ENCODE data around the gene ACAD8.

Gene ACAD8

GRCh38 chr11:134287561-134287960 lies 34.2 kb downstream of the ACAD8 start:
- H3K4me2 ChIP-seq (ENCODE audit: low read depth, low read length, poor library complexity, severe bottlenecking) = no peak overlapping the region
- H3F3A ChIP-seq (ENCODE audit: low read depth) = no peaks in the 10 kb centered on the region
- no peak overlapping the region for H2AFZ ChIP-seq (ENCODE audit: low read length)
- H3K4me3 ChIP-seq (ENCODE audit: low read length, poor library complexity, severe bottlenecking) = no peak overlapping the region
- H3K27me3 ChIP-seq (ENCODE audit: insufficient read depth, low read length, poor library complexity, severe bottlenecking) = no peaks in the 10 kb centered on the region
- H3K4me1 ChIP-seq (ENCODE audit: insufficient read depth, low read length, poor library complexity, severe bottlenecking) = peaks cover 9% of the 10 kb centered on the region
- H3K9ac ChIP-seq (ENCODE audit: low read depth, low read length, poor library complexity, severe bottlenecking) = no peak overlapping the region
- no peaks in the 10 kb centered on the region for H3K36me3 ChIP-seq (ENCODE audit: insufficient read depth, low read length)
- no peaks in the 10 kb centered on the region for H3K9me3 ChIP-seq (ENCODE audit: insufficient read depth, low read depth, low read length)
- H3K9me2 ChIP-seq (replicated peaks; ENCODE audit: low read depth, low read length) = no peaks in the 10 kb centered on the region
- no peak for TF ChIP-seq EZH2phosphoT487 (IDR thresholded peaks at IDR 0.05; ENCODE audit: borderline replicate concordance)
- no peak for TF ChIP-seq CTCF (conservative IDR thresholded peaks at IDR 0.05; ENCODE audit: low read length)
- no peaks in the 10 kb centered on the region for H3K79me2 ChIP-seq (ENCODE audit: insufficient read depth, low read length)
- H4K20me1 ChIP-seq (ENCODE audit: insufficient read depth, low read length, poor library complexity, severe bottlenecking) = no peaks in the 10 kb centered on the region

GRCh38 chr11:134288486-134288885 lies 35.1 kb downstream of the ACAD8 start:
- H3F3A ChIP-seq (ENCODE audit: low read depth) = no peaks in the 10 kb centered on the region
- no peak overlapping the region for H3K4me3 ChIP-seq (ENCODE audit: low read length, poor library complexity, severe bottlenecking)
- H4K20me1 ChIP-seq (ENCODE audit: insufficient read depth, low read length, poor library complexity, severe bottlenecking) = no peaks in the 10 kb centered on the region
- no peaks in the 10 kb centered on the region for H3K9me3 ChIP-seq (ENCODE audit: insufficient read depth, low read depth, low read length)
- no peaks in the 10 kb centered on the region for H3K79me2 ChIP-seq (ENCODE audit: insufficient read depth, low read length)
- no peaks in the 10 kb centered on the region for H3K27me3 ChIP-seq (ENCODE audit: insufficient read depth, low read length, poor library complexity, severe bottlenecking)
- no peak overlapping the region for H3K4me2 ChIP-seq (ENCODE audit: low read depth, low read length, poor library complexity, severe bottlenecking)
- no peaks in the 10 kb centered on the region for H3K36me3 ChIP-seq (ENCODE audit: insufficient read depth, low read length)
- peaks cover 9% of the 10 kb centered on the region for H3K4me1 ChIP-seq (ENCODE audit: insufficient read depth, low read length, poor library complexity, severe bottlenecking)
- H3K9ac ChIP-seq (ENCODE audit: low read depth, low read length, poor library complexity, severe bottlenecking) = no peak overlapping the region
- TF ChIP-seq CTCF (conservative IDR thresholded peaks at IDR 0.05; ENCODE audit: low read length) = no peak
- no peak for TF ChIP-seq EZH2phosphoT487 (IDR thresholded peaks at IDR 0.05; ENCODE audit: borderline replicate concordance)
- H3K9me2 ChIP-seq (replicated peaks; ENCODE audit: low read depth, low read length) = no peaks in the 10 kb centered on the region
- no peak overlapping the region for H2AFZ ChIP-seq (ENCODE audit: low read length)

- Histone ChIP-seq H3F3A (ENCODE audit: low read depth) (no peaks in the 10 kb centered on the region), H3K4me1 (ENCODE audit: insufficient read depth, low read length, poor library complexity, severe bottlenecking) (peaks cover 9% of the 10 kb centered on the region), H3K79me2 (ENCODE audit: insufficient read depth, low read length) (no peaks in the 10 kb centered on the region), H3K9me3 (ENCODE audit: insufficient read depth, low read depth, low read length) (no peaks in the 10 kb centered on the region), H2AFZ (ENCODE audit: low read length) (no peak overlapping the region), H4K20me1 (ENCODE audit: insufficient read depth, low read length, poor library complexity, severe bottlenecking) (no peaks in the 10 kb centered on the region), H3K36me3 (ENCODE audit: insufficient read depth, low read length) (no peaks in the 10 kb centered on the region), H3K4me2 (ENCODE audit: low read depth, low read length, poor library complexity, severe bottlenecking) (peak overlapping the region; percentile 13), H3K9ac (ENCODE audit: low read depth, low read length, poor library complexity, severe bottlenecking) (no peak overlapping the region), H3K4me3 (ENCODE audit: low read length, poor library complexity, severe bottlenecking) (no peak overlapping the region), H3K9me2 (replicated peaks; ENCODE audit: low read depth, low read length) (no peaks in the 10 kb centered on the region), H3K27me3 (ENCODE audit: insufficient read depth, low read length, poor library complexity, severe bottlenecking) (no peaks in the 10 kb centered on the region)
- no peak for TF ChIP-seq EZH2phosphoT487 (IDR thresholded peaks at IDR 0.05; ENCODE audit: borderline replicate concordance)
- TF ChIP-seq CTCF (conservative IDR thresholded peaks at IDR 0.05; ENCODE audit: low read length) = no peak
These were observed 35.8 kb downstream of the ACAD8 start for GRCh38 chr11:134289167-134289566.
